SK-N-SH treated with all-trans-retinoic acid at 6 μM for 48 hours (cell line): ENCODE measurements around the gene TMEM222.

Source experiments
- ATAC-seq: fragments of 200-7000 bp; cut with Tn5 transposase; 3 replicates; pipeline ENCODE4 v1.9.1; 2020; ENCODE audit warnings: mild to moderate bottlenecking, moderate library complexity
- ARNTL ChIP-seq: fragments of 450-650 bp; formaldehyde crosslinking; IDR thresholded peaks from 2 replicates; pipeline ENCODE4 v1.5.0; 2020; ENCODE audit warnings: low read depth, mild to moderate bottlenecking, moderate library complexity, borderline replicate concordance
- BACH2 ChIP-seq: fragments of 250-450 bp; sonication (Bioruptor Pico); IDR thresholded peaks from 2 replicates; pipeline ENCODE4 v1.9.0; 2021; ENCODE audit warnings: mild to moderate bottlenecking, borderline replicate concordance
- CSDC2 ChIP-seq: fragments of 250-450 bp; sonication (Bioruptor Pico); IDR thresholded peaks from 2 replicates; pipeline ENCODE4 v1.5.0; 2020; ENCODE audit warnings: mild to moderate bottlenecking, moderate library complexity
- ESRRG ChIP-seq: fragments of 250-450 bp; sonication (Bioruptor Pico); IDR thresholded peaks from 2 replicates; pipeline ENCODE4 v1.6.1; 2021; ENCODE audit warnings: mild to moderate bottlenecking
- GLIS3 ChIP-seq: fragments of 250-450 bp; sonication (Bioruptor Pico); IDR thresholded peaks from 2 replicates; pipeline ENCODE4 v1.5.0; 2020; ENCODE audit warnings: mild to moderate bottlenecking, moderate library complexity
- ISL1 ChIP-seq: fragments of 250-450 bp; sonication (Bioruptor Pico); IDR thresholded peaks from 2 replicates; pipeline ENCODE4 v2.1.2; 2022; ENCODE audit warnings: mild to moderate bottlenecking, moderate library complexity
- OSR1 ChIP-seq: fragments of 250-450 bp; sonication (Bioruptor Pico); IDR thresholded peaks from 2 replicates; pipeline ENCODE4 v1.8.0; 2022; ENCODE audit warnings: moderate library complexity, mild to moderate bottlenecking, inconsistent platforms
- PPARA ChIP-seq: fragments of 250-450 bp; sonication (Bioruptor Pico); IDR thresholded peaks from 2 replicates; pipeline ENCODE4 v1.5.0; 2020; ENCODE audit warnings: mild to moderate bottlenecking, borderline replicate concordance
- RARB ChIP-seq: fragments of 250-450 bp; sonication (Bioruptor Pico); IDR thresholded peaks from 2 replicates; pipeline ENCODE4 v1.8.0; 2021; ENCODE audit warnings: mild to moderate bottlenecking, moderate library complexity
- SNAI2 ChIP-seq: fragments of 250-450 bp; sonication (Bioruptor Pico); IDR thresholded peaks from 2 replicates; pipeline ENCODE4 v1.5.0; 2020; ENCODE audit warnings: mild to moderate bottlenecking, moderate library complexity
- TCF4 ChIP-seq: fragments of 250-450 bp; sonication (Bioruptor Pico); IDR thresholded peaks from 2 replicates; pipeline ENCODE4 v1.8.0; 2021; ENCODE audit warnings: mild to moderate bottlenecking, moderate library complexity, borderline replicate concordance
- TOX ChIP-seq: fragments of 250-450 bp; sonication (Bioruptor Pico); IDR thresholded peaks from 2 replicates; pipeline ENCODE4 v1.8.0; 2021; ENCODE audit warnings: mild to moderate bottlenecking, moderate library complexity, borderline replicate concordance
- ZC3H10 ChIP-seq: fragments of 250-450 bp; sonication (Bioruptor Pico); IDR thresholded peaks from 2 replicates; pipeline ENCODE4 v1.5.1; 2021; ENCODE audit warnings: mild to moderate bottlenecking, moderate library complexity
- ZFP3 ChIP-seq: fragments of 250-450 bp; sonication (Bioruptor Pico); IDR thresholded peaks from 2 replicates; pipeline ENCODE4 v1.5.0; 2020; ENCODE audit warnings: mild to moderate bottlenecking, moderate library complexity
- ZFP30 ChIP-seq: fragments of 450-650 bp; formaldehyde crosslinking; IDR thresholded peaks from 2 replicates; pipeline ENCODE4 v1.5.0; 2022; ENCODE audit warnings: mild to moderate bottlenecking, moderate library complexity
- ZNF565 ChIP-seq: fragments of 450-650 bp; formaldehyde crosslinking; conservative IDR thresholded peaks from 2 replicates; pipeline ENCODE4 v1.5.0; 2020; ENCODE audit warnings: low read depth, mild to moderate bottlenecking, moderate library complexity
- ZNF70 ChIP-seq: fragments of 450-650 bp; formaldehyde crosslinking; IDR thresholded peaks from 2 replicates; pipeline ENCODE4 v1.5.0; 2020; ENCODE audit warnings: mild to moderate bottlenecking, moderate library complexity
- ZNF8 ChIP-seq: fragments of 450-650 bp; formaldehyde crosslinking; IDR thresholded peaks from 2 replicates; pipeline ENCODE4 v1.5.0; 2020; ENCODE audit warnings: mild to moderate bottlenecking, moderate library complexity
- TF ChIP-seq, protein P1 (sequence below): fragments of 250-450 bp; sonication (Bioruptor Pico); IDR thresholded peaks from 2 replicates; pipeline ENCODE4 v1.5.1; 2020; ENCODE audit warnings: low read depth, mild to moderate bottlenecking, moderate library complexity
- TF ChIP-seq, protein P2 (sequence below): fragments of 250-450 bp; sonication (Bioruptor Pico); IDR thresholded peaks from 2 replicates; pipeline ENCODE4 v1.5.1; 2021; ENCODE audit warnings: mild to moderate bottlenecking, moderate library complexity
- TF ChIP-seq, protein P3 (sequence below): fragments of 250-450 bp; sonication (Bioruptor Pico); IDR thresholded peaks from 2 replicates; pipeline ENCODE4 v1.8.0; 2020; ENCODE audit warnings: mild to moderate bottlenecking, moderate library complexity, borderline replicate concordance
- TF ChIP-seq, protein P4 (sequence below): fragments of 250-450 bp; sonication (Bioruptor Pico); IDR thresholded peaks from 2 replicates; pipeline ENCODE4 v1.5.0; 2020; ENCODE audit warnings: mild to moderate bottlenecking, moderate library complexity
- TF ChIP-seq, protein P5 (sequence below): fragments of 250-450 bp; sonication (Bioruptor Pico); IDR thresholded peaks from 2 replicates; pipeline ENCODE4 v1.8.0; 2021; ENCODE audit warnings: low read depth, mild to moderate bottlenecking, moderate library complexity, borderline replicate concordance

TMEM222 gene

DNA sequence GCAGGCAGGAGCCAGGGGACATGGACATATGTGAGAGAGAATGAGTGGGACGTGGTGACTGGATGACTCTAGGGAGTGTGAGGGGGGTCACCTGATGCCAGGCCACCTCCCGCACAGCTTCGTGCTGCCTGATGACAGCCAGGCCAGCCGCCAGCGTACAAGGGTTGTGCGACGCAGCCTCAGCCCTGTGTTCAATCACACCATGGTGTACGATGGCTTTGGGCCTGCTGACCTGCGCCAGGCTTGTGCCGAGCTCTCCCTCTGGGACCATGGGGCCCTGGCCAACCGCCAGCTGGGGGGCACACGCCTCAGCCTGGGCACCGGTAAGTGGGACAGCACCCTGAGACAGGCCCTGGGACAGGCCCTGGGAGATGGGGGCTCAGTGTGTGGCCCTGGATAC, 31.2 kb downstream of the TMEM222 start:
- no peak for ATAC-seq
- TF ChIP-seq ZNF70 (CRISPR knock-in tag) = no peak
- TF ChIP-seq SNAI2 = no peak
- no peak for TF ChIP-seq ZNF8 (CRISPR knock-in tag)
- no peak for TF ChIP-seq ESRRG (CRISPR knock-in tag)
- TF ChIP-seq RARB = no peak
- TF ChIP-seq, protein P1, sequence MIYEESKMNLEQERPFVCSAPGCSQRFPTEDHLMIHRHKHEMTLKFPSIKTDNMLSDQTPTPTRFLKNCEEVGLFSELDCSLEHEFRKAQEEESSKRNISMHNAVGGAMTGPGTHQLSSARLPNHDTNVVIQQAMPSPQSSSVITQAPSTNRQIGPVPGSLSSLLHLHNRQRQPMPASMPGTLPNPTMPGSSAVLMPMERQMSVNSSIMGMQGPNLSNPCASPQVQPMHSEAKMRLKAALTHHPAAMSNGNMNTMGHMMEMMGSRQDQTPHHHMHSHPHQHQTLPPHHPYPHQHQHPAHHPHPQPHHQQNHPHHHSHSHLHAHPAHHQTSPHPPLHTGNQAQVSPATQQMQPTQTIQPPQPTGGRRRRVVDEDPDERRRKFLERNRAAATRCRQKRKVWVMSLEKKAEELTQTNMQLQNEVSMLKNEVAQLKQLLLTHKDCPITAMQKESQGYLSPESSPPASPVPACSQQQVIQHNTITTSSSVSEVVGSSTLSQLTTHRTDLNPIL = no peak
- TF ChIP-seq PPARA (CRISPR knock-in tag) = no peak
- TF ChIP-seq, protein P2, sequence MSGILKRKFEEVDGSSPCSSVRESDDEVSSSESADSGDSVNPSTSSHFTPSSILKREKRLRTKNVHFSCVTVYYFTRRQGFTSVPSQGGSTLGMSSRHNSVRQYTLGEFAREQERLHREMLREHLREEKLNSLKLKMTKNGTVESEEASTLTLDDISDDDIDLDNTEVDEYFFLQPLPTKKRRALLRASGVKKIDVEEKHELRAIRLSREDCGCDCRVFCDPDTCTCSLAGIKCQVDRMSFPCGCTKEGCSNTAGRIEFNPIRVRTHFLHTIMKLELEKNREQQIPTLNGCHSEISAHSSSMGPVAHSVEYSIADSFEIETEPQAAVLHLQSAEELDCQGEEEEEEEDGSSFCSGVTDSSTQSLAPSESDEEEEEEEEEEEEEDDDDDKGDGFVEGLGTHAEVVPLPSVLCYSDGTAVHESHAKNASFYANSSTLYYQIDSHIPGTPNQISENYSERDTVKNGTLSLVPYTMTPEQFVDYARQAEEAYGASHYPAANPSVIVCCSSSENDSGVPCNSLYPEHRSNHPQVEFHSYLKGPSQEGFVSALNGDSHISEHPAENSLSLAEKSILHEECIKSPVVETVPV (CRISPR knock-in tag) = no peak
- no peak for TF ChIP-seq TCF4 (CRISPR knock-in tag)
- TF ChIP-seq ZFP30 (CRISPR knock-in tag) = no peak
- TF ChIP-seq ZFP3 (CRISPR knock-in tag) = no peak
- TF ChIP-seq ZC3H10 (CRISPR knock-in tag) = no peak
- TF ChIP-seq, protein P3, sequence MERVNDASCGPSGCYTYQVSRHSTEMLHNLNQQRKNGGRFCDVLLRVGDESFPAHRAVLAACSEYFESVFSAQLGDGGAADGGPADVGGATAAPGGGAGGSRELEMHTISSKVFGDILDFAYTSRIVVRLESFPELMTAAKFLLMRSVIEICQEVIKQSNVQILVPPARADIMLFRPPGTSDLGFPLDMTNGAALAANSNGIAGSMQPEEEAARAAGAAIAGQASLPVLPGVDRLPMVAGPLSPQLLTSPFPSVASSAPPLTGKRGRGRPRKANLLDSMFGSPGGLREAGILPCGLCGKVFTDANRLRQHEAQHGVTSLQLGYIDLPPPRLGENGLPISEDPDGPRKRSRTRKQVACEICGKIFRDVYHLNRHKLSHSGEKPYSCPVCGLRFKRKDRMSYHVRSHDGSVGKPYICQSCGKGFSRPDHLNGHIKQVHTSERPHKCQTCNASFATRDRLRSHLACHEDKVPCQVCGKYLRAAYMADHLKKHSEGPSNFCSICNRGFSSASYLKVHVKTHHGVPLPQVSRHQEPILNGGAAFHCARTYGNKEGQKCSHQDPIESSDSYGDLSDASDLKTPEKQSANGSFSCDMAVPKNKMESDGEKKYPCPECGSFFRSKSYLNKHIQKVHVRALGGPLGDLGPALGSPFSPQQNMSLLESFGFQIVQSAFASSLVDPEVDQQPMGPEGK (CRISPR knock-in tag) = no peak

DNA sequence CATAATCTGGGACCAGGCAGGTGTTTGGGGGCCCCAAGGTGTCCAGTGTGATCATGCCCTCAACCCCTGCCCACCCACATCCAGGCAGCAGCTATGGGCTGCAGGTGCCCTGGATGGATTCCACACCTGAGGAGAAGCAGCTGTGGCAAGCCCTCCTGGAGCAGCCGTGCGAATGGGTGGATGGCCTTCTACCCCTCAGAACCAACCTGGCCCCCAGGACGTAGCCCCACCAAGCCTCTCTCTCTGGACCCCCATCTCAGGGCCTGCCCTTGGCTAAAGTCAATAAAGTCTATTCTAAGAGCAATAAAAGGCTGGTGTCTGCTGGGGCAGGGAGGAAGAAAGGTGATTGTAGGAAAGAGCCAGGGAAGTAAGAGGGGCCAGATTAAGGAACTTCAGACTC, 31.7 kb downstream of the TMEM222 start:
- TF ChIP-seq CSDC2 = no peak
- TF ChIP-seq RARB = no peak
- ATAC-seq = no peak

DNA sequence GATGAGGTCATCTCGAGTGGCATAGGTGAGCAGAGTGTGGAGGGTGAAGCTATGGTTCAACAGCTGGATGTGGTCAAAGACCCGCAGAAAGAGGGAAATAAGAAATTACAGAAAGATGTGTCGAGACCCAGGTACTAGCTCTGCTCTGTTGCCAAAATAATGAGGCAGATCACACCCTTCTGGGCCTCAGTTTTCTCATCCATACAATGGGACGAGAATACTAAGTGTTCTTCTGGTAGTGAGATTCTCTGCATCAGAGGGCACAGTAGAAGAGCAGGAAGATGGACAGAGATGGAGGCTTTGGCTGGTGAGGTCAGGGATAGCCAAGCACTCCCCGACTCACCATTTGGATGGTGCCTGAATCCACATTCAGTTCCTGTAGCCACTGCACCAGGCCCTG, 33.7 kb downstream of the TMEM222 start:
- TF ChIP-seq ZC3H10 (CRISPR knock-in tag) = no peak
- no peak for TF ChIP-seq BACH2 (CRISPR knock-in tag)
- TF ChIP-seq, protein P4, sequence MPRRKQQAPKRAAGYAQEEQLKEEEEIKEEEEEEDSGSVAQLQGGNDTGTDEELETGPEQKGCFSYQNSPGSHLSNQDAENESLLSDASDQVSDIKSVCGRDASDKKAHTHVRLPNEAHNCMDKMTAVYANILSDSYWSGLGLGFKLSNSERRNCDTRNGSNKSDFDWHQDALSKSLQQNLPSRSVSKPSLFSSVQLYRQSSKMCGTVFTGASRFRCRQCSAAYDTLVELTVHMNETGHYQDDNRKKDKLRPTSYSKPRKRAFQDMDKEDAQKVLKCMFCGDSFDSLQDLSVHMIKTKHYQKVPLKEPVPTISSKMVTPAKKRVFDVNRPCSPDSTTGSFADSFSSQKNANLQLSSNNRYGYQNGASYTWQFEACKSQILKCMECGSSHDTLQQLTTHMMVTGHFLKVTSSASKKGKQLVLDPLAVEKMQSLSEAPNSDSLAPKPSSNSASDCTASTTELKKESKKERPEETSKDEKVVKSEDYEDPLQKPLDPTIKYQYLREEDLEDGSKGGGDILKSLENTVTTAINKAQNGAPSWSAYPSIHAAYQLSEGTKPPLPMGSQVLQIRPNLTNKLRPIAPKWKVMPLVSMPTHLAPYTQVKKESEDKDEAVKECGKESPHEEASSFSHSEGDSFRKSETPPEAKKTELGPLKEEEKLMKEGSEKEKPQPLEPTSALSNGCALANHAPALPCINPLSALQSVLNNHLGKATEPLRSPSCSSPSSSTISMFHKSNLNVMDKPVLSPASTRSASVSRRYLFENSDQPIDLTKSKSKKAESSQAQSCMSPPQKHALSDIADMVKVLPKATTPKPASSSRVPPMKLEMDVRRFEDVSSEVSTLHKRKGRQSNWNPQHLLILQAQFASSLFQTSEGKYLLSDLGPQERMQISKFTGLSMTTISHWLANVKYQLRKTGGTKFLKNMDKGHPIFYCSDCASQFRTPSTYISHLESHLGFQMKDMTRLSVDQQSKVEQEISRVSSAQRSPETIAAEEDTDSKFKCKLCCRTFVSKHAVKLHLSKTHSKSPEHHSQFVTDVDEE (CRISPR knock-in tag) = no peak
- no peak for TF ChIP-seq ZNF565 (CRISPR knock-in tag)
- TF ChIP-seq RARB = no peak
- TF ChIP-seq ZFP3 (CRISPR knock-in tag) = no peak
- TF ChIP-seq GLIS3 = no peak
- no peak for TF ChIP-seq OSR1
- no peak for TF ChIP-seq SNAI2
- TF ChIP-seq ARNTL (CRISPR knock-in tag) = no peak
- no peak for TF ChIP-seq ZNF8 (CRISPR knock-in tag)
- no peak for TF ChIP-seq ZFP30 (CRISPR knock-in tag)
- TF ChIP-seq TOX (CRISPR knock-in tag) = no peak
- TF ChIP-seq CSDC2 = no peak
- no peak for ATAC-seq

DNA sequence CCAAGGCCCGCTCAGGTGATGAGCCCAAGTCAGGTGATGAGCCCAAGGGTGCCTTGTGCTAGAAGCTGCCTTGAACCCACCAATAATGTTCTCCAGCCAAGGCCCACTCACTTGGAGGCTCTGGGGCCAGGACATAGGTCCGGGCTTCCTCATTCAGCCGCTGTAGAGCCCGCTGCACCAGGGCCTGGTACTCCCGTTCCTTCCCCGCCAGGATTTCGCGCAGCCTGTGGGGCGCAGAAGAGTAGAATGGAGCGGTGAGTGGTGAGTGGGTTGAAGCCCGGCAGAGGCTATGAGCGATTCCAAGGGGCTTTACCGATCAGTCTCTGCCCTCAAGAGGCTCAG, 34.3 kb downstream of the TMEM222 start:
- ATAC-seq = no peak
- TF ChIP-seq, protein P5, sequence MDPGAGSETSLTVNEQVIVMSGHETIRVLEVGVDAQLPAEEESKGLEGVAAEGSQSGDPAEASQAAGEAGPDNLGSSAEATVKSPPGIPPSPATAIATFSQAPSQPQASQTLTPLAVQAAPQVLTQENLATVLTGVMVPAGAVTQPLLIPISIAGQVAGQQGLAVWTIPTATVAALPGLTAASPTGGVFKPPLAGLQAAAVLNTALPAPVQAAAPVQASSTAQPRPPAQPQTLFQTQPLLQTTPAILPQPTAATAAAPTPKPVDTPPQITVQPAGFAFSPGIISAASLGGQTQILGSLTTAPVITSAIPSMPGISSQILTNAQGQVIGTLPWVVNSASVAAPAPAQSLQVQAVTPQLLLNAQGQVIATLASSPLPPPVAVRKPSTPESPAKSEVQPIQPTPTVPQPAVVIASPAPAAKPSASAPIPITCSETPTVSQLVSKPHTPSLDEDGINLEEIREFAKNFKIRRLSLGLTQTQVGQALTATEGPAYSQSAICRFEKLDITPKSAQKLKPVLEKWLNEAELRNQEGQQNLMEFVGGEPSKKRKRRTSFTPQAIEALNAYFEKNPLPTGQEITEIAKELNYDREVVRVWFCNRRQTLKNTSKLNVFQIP = no peak
- TF ChIP-seq BACH2 (CRISPR knock-in tag) (no peak), TOX (CRISPR knock-in tag) (no peak), CSDC2 (no peak), ZC3H10 (CRISPR knock-in tag) (no peak), PPARA (CRISPR knock-in tag) (no peak), ZFP30 (CRISPR knock-in tag) (no peak), GLIS3 (no peak), ZFP3 (CRISPR knock-in tag) (no peak), ZNF565 (CRISPR knock-in tag) (no peak), ISL1 (CRISPR knock-in tag) (no peak), ARNTL (CRISPR knock-in tag) (no peak), ZNF70 (CRISPR knock-in tag) (no peak), SNAI2 (no peak)
- TF ChIP-seq, protein P3 (CRISPR knock-in tag) = no peak
